T-helper 1 cell treated with Interleukin-12 subunit alpha and Interleukin-12 subunit beta and Interleukin-4 antibody, amounts not matched to agents 30 ng/mL and 1 ng/mL, for 36 hours (primary cell): ENCODE data around the gene HBS1L. TPM values are rescaled to one million over a fixed set of nuclear protein-coding genes. Genes with fewer than 3 reads are reported as not detected.

ENCODE experiments used
- intact Hi-C: fragments of 100-400 bp; cut with micrococcal nuclease; formaldehyde crosslinking; loops from one replicate; pipeline ENCODE4 v1.15.1; 2024
- total RNA-seq: library from RNA; stranded (reverse); gene quantifications from 2 replicates; pipeline ENCODE4 v1.2.3, GENCODE V29; 2022

The HBS1L gene
- total RNA-seq, 1 donor from 2014 or later, result 104 TPM

- intact Hi-C loops, result no loop called here
These were observed 11.3 kb downstream of the HBS1L start for GRCh38 chr6:135043364-135043763.

DNA sequence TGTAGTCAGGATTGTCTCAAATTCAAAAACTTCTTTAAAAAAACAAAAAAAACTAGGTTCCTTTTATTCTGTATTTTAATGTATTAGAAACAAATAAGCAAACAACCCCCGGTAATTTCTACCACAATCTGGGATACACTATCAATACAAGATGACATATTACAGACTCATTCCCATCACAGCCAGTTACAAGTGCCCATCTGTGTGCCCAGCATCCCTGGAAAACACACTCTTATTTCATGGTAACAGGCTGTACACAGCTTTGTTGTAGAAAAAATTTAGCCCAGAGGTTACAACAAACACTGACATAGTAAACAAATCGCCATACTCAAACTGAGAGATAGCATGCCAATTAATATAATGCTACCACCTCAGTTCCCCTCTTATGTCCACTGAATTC lies 16.3 kb downstream of the HBS1L start:
- intact Hi-C loops, result no loop called here

GRCh38 chr6:135037541-135037940 lies 17.1 kb downstream of the HBS1L start:
- intact Hi-C loops, result no loop called here

- intact Hi-C loops, result no loop called here
These were observed 17.7 kb downstream of the HBS1L start for GRCh38 chr6:135036731-135037420.

GRCh38 chr6:135033238-135033637 lies 21.4 kb downstream of the HBS1L start:
- intact Hi-C loops, result no loop called here

- intact Hi-C loops, result loop anchor here (1.0 kb wide), 6 partner anchors 8 to 153 kb away; partner anchors contain the start of gene HBS1L
These were observed 24.0 kb downstream of the HBS1L start for GRCh38 chr6:135030532-135031178.

DNA sequence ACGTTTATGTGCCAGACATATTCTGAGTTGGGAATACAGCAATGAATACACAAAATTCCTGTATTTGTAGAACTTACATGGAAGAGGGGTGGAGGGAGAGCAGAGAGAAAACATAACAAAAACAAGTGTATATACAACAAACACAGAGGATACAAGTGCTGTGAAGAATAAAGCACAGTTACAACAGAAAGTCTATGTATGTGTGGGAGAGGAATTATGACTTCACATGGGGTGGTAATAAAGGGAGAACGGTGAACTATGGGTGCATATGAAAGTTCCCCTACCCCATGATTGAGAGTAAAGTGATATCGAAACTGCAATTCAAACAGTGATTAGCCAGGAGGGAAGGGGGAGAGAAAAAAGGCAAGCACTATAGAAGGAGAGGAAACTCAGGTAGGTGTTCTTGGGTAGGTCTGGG lies 24.6 kb downstream of the HBS1L start:
- intact Hi-C loops, result loop anchor here (1.0 kb wide), 6 partner anchors 8 to 153 kb away; partner anchors contain the start of gene HBS1L

DNA sequence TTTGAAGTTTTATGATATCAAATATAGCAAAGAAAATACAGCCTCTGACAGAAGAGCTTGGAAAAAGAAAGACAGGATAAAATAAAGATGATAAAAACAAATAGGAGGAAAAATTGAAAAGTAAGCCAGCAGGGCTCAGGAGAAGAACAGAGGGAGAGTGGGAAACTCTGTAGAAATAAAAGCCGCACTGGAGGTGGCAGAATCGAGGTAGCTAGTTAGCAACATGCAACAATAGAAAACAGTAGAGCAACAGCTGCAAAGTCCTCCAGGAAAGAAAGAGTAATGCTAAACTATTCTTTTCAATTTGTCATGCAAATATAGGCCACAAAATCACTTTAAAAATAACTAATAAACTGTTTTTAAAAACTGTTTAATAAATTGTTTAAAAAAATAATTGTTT lies 28.8 kb downstream of the HBS1L start:
- intact Hi-C loops, result no loop called here

DNA sequence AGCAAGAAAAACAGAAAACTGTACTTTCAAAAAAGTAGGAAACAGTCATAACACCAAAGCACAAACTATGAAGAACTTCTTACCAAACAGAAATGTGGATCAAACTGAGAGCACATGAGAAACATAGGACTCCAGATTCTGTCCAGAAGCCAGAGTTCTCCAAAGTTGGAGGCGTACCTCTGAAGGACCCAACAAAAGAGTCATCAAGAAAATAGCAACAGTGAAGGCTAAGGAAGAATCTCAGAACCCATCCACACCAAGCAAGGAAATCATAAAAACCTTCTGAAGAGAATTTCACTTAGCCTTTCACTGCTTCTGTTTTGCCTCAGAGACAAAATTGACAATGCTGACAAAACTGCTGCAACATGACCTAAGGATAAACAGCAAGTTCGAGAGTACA lies 29.4 kb downstream of the HBS1L start:
- intact Hi-C loops, result no loop called here

DNA sequence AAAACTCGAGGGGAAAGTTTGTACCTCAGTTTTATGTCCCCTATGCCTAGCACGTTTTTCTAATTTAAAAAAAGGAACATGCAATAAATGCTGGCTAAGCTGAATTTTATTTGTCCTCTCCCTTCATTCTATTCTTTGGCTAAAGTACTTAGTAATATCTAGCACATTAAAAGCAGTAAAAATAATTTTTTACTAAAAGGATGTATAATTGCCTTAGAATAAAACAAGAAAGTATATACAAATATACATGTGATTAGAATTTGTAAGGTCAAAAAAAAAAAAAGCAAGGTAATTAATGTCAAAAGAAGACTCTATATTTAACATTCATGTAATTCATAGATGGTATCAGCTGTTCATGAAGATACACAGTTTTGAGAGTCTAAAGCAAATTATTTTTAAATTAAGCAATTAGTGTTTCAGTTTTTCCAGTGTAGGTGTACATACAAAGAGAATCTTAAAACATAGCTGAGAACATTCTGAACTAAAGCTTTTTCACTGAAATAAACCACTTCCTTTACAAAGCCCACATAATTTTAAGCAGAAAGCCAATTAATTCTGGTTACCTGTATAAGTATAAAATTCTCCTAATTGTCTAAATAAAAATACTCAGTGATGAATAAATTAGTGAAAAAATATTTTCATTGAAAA lies 32.4 kb downstream of the HBS1L start:
- intact Hi-C loops, result loop anchor here (1.0 kb wide), 1 partner anchor 8 kb away; no protein-coding TSS in a partner anchor

DNA sequence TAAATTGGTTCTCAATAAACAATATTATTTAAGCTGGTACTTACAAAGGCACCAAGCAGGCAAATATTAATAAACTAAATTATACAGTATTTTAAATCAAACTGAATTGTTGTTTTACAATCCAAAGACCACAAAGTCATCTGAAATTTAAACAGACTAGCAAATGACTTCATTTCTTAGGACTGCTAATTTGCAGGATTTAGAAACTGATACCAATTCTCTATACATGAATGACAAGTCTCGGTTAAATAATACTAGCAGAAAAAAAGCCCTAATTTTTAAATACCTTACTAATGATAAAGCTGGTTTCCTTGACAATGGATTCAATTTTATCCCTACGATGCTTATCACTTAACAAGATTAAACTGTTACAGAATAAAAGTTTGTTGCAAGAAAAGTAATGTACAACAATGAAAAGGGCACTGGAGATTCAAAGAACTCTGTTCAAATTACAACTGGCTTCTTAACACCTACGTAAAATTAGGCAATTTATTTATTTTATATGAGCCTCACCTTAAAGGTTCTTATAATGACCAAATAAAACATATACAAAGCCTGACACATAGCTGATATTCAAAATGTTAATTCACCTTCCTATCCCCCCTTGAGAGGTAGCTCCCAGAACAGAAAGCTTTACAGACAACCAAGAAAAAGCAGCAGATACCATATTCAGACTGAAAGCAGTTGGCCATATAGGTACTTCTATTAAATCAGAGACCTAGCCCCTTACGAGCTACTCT lies 33.1 kb downstream of the HBS1L start:
- intact Hi-C loops, result loop anchor here (1.0 kb wide), 1 partner anchor 9 kb away; no protein-coding TSS in a partner anchor

DNA sequence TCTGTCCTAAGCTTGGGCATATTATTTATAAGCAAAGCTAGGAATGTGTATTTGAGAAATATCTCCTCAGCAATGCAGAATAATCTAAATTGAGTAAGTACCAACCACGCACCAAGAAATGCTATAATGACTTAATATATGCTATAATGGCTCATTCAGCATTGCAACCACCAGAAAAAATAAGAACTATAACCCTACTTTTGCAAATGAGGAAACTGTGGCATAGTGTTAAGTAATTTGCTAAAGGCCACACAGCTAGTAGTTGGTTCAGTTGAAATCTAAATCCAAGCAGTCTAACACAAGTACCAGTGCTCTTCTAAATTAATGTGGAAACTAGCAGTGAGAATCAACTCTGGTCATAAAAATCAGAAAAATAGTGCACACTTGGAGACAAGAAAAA lies 35.7 kb downstream of the HBS1L start:
- intact Hi-C loops, result no loop called here

DNA sequence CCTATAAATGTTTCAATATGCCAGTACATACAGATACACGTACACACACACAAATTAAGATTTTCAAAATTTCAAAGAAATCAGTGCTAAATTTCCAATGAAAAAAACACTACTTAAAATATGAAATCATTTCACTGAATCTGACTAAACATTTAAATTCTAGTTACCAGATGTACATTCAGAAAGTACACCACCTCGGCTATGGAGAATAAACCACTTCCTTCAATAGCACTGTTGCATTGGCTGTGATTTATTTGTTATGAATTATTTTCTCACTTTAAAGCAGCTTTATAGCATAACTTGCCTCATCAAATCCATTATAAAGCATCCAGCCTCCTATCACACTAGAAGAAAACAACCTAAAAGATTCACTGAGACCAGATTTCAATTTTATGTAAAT lies 36.6 kb downstream of the HBS1L start:
- intact Hi-C loops, result no loop called here

DNA sequence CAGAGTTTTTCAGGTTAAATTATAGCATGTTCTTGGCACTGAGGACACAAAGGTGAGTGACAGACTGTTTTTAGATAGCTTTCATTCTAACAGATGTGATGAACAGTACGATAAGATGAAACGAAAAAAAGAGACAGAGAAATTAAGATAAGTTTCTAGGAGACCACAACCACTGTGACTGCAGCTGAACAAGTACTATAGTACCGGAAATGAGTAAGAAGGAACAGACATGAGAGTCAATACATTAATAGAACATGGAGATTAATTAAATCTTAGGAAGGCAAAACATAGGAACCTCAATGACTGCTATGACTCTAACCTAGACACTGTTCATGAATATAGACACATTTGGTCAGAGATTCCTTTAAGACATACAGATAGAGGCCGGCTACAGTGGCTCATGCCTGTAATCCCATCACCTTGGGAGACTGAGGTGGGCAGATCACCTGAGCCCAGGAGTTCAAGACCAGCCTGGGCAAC lies 40.2 kb downstream of the HBS1L start:
- intact Hi-C loops, result loop anchor here (1.0 kb wide), 8 partner anchors 16 to 170 kb away; partner anchors contain the start of gene HBS1L

- intact Hi-C loops, result loop anchor here (1.0 kb wide), 1 partner anchor 8 kb away; no protein-coding TSS in a partner anchor
These were observed 41.4 kb downstream of the HBS1L start for GRCh38 chr6:135013211-135013610.

- intact Hi-C loops, result loop anchor here (1.0 kb wide), 1 partner anchor 7 kb away; no protein-coding TSS in a partner anchor
These were observed 41.9 kb downstream of the HBS1L start for GRCh38 chr6:135012764-135013163.

DNA sequence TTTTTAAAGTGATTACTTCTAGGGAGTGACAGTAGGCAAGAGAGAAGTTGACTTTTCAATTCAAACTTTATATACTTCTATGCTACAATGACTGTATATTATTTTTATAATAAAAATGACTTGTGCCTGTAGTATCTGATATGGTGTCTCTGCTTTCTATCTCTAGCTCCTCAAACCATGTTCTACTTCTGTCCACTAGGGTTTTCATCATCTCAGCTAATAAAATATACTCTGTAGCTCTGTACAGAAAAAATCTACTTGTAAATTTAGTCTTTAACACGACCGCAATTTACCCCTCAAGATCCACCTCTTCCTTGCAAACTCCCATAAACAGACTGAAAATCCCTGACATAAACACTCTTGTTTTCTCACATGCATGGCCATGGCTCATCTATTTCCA lies 42.3 kb downstream of the HBS1L start:
- intact Hi-C loops, result no loop called here

DNA sequence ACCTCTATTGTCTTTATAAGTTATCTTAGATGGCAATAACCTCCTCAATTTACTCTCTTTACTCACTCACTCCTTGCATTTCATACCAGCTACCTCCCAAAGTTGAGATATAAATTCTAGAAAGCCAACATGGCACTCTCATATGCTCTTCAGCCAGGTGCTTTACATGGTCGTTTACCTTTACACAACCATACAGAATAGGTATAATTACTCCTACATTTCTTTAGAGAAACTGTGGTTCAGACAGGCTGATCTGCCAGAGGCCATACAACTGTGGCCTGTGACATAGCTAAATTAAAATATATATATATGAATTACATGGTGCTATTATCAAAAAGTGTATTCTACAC lies 45.7 kb downstream of the HBS1L start:
- intact Hi-C loops, result loop anchor here (5.0 kb wide), 1 partner anchor 1428 kb away; no protein-coding TSS in a partner anchor

- intact Hi-C loops, result loop anchor here (5.0 kb wide), 1 partner anchor 1429 kb away; no protein-coding TSS in a partner anchor
These were observed 46.3 kb downstream of the HBS1L start for GRCh38 chr6:135008072-135008940.

DNA sequence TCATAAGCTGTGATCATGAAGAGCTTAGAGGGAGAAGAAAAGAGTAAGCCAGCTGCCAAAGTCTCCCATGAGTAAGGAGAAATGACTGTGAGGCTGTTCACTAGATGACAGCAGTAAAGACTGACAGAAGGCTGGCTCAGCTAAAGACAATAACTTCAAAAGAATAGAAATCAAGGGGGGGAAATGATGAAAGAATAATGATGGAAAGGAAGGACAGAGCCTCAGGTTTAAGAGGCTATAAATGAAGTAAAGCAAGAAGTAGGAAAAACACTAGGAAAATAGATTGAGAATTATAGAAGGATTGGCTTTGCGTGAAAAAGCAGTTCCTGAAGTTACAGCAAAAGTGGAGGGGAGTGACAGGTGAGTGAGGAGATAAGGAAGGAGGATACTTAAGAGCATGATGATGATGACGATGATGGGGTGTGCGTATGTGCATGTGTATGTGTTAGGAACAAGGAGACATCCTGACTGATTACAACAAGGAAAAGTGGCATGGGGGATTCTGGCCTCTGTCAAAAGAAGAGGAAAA lies 48.2 kb downstream of the HBS1L start:
- intact Hi-C loops, result loop anchor here (5.0 kb wide), 1 partner anchor 1431 kb away; no protein-coding TSS in a partner anchor
